DOHH2 (cell line): ENCODE measurements around the gene SAT2.

Experiments used
- CTCF ChIP-seq: fragments of 200-600 bp; sonication (generic); IDR thresholded peaks from one replicate; pipeline ENCODE4 v1.5.1; 2014; ENCODE audit warnings: antibody characterized with exemption, mild to moderate bottlenecking, low read depth, low read length; ENCODE audit not compliant: poor library complexity, severe bottlenecking
- EZH2phosphoT487 ChIP-seq: fragments of 200-600 bp; sonication (generic); IDR thresholded peaks from 2 replicates; pipeline ENCODE4 v1.6.1; 2017; ENCODE audit warnings: borderline replicate concordance, mild to moderate bottlenecking, antibody characterized with exemption, low read length, moderate library complexity, mixed read lengths

GRCh38 chr17:7606280-7606679 is 21.3 kb downstream of the SAT2 start:
- TF ChIP-seq CTCF (no peak), EZH2phosphoT487 (no peak)
